ENCODE measurements around the gene COG6. TPM values are rescaled to one million over a fixed set of nuclear protein-coding genes. Genes with fewer than 3 reads are reported as not detected.
A peak's percentile ranks its signal among the peaks of the same experiment; 100 is the strongest.

The COG6 gene
- total and polyA plus RNA-seq, 2 of the 13 experiments (the other 11 are each of a cell fraction or from before 2014, with no cell fraction given) = 23.5 to 26.1 TPM

DNA sequence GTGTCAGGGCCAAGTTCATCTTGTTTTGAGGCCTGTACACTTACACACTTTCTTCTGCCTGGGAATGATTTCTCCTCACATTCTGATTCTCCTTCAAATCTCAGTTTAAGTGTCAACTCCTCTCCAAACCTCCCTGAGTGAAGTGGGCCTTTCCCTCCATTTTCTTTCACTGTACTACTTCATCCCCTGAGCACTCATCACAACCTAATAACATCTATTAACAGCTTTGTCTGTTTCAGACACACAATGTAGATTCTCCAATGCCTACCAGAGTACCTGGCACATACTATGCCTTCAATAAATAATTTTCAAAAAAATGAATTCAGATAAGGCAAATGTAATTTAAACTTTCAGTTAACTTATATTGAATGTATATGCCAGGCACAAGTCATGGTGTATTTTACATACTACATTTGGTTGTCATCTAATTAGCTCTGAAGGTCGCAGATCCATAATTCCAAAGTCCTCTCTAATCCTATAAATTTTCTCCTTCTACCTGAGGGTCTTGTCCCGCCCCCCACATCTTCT, 357 bp upstream of the COG6 start (continued):
- TF ChIP-seq ZNF704 (CRISPR knock-in tag; IDR thresholded peaks at IDR 0.05; ENCODE audit: borderline replicate concordance) (no peak), HMGA1 (CRISPR knock-in tag; conservative IDR thresholded peaks at IDR 0.05) (no peak), ZNF615 (CRISPR knock-in tag; IDR thresholded peaks at IDR 0.05; ENCODE audit: borderline replicate concordance) (no peak), ONECUT2 (CRISPR knock-in tag; IDR thresholded peaks at IDR 0.05) (no peak), ZNF773 (CRISPR knock-in tag; IDR thresholded peaks at IDR 0.05; ENCODE audit: borderline replicate concordance) (no peak), ZKSCAN8 (CRISPR knock-in tag; IDR thresholded peaks at IDR 0.05; ENCODE audit: borderline replicate concordance) (no peak), SMAD1 (CRISPR knock-in tag; IDR thresholded peaks at IDR 0.05; ENCODE audit: borderline replicate concordance, low read depth) (0 out of 2 replicates have a peak, but pooled peaks have one; percentile 4), KDM5A (IDR thresholded peaks at IDR 0.05; ENCODE audit: borderline replicate concordance, low read length) (no peak), HIVEP1 (CRISPR knock-in tag; IDR thresholded peaks at IDR 0.05) (no peak), ZNF10 (CRISPR knock-in tag; IDR thresholded peaks at IDR 0.05; ENCODE audit: borderline replicate concordance, low read depth) (no peak), ELF4 (CRISPR knock-in tag; IDR thresholded peaks at IDR 0.05; ENCODE audit: borderline replicate concordance) (0 out of 2 replicates have a peak, but pooled peaks have one; percentile 44)
- TF ChIP-seq, protein P1, sequence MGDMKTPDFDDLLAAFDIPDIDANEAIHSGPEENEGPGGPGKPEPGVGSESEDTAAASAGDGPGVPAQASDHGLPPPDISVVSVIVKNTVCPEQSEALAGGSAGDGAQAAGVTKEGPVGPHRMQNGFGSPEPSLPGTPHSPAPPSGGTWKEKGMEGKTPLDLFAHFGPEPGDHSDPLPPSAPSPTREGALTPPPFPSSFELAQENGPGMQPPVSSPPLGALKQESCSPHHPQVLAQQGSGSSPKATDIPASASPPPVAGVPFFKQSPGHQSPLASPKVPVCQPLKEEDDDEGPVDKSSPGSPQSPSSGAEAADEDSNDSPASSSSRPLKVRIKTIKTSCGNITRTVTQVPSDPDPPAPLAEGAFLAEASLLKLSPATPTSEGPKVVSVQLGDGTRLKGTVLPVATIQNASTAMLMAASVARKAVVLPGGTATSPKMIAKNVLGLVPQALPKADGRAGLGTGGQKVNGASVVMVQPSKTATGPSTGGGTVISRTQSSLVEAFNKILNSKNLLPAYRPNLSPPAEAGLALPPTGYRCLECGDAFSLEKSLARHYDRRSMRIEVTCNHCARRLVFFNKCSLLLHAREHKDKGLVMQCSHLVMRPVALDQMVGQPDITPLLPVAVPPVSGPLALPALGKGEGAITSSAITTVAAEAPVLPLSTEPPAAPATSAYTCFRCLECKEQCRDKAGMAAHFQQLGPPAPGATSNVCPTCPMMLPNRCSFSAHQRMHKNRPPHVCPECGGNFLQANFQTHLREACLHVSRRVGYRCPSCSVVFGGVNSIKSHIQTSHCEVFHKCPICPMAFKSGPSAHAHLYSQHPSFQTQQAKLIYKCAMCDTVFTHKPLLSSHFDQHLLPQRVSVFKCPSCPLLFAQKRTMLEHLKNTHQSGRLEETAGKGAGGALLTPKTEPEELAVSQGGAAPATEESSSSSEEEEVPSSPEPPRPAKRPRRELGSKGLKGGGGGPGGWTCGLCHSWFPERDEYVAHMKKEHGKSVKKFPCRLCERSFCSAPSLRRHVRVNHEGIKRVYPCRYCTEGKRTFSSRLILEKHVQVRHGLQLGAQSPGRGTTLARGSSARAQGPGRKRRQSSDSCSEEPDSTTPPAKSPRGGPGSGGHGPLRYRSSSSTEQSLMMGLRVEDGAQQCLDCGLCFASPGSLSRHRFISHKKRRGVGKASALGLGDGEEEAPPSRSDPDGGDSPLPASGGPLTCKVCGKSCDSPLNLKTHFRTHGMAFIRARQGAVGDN (CRISPR knock-in tag; IDR thresholded peaks at IDR 0.05) = no peak
- TF ChIP-seq, protein P2, sequence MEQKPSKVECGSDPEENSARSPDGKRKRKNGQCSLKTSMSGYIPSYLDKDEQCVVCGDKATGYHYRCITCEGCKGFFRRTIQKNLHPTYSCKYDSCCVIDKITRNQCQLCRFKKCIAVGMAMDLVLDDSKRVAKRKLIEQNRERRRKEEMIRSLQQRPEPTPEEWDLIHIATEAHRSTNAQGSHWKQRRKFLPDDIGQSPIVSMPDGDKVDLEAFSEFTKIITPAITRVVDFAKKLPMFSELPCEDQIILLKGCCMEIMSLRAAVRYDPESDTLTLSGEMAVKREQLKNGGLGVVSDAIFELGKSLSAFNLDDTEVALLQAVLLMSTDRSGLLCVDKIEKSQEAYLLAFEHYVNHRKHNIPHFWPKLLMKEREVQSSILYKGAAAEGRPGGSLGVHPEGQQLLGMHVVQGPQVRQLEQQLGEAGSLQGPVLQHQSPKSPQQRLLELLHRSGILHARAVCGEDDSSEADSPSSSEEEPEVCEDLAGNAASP (CRISPR knock-in tag; IDR thresholded peaks at IDR 0.05; ENCODE audit: borderline replicate concordance) = no peak

Measured in HepG2 (cell line).